Fibroblast of lung (primary cell): ENCODE data around the gene TIMP2. TPM values are rescaled to one million over a fixed set of nuclear protein-coding genes. Genes with fewer than 3 reads are reported as not detected.
A peak's percentile ranks its signal among the peaks of the same experiment; 100 is the strongest.

Experiments
- DNase-seq, 2 donors: peaks; one replicate each; pipeline versions ENCODE4 v3.0.0 to v3.0.0-alpha.2; 2010; ENCODE audit warnings: low read depth in 2 of 2
- H2AFZ ChIP-seq: 2 replicates; pipeline ENCODE4 v1.5.1; 2012; ENCODE audit warnings: low read length, control low read depth, inconsistent platforms
- H3K27ac ChIP-seq: 2 replicates; pipeline ENCODE4 v1.5.1; 2011; ENCODE audit warnings: low read length, control low read depth; ENCODE audit not compliant: insufficient read depth
- H3K27me3 ChIP-seq: 2 replicates; pipeline ENCODE4 v1.5.1; 2011; ENCODE audit warnings: mild to moderate bottlenecking, low read length; ENCODE audit not compliant: control insufficient read depth, insufficient read depth
- H3K36me3 ChIP-seq: 2 replicates; pipeline ENCODE4 v1.5.1; 2011; ENCODE audit warnings: low read length; ENCODE audit not compliant: control insufficient read depth, insufficient read depth
- H3K4me1 ChIP-seq: 2 replicates; pipeline ENCODE4 v1.5.1; 2011; ENCODE audit warnings: low read length; ENCODE audit not compliant: control insufficient read depth, insufficient read depth; ENCODE audit errors: extremely low read depth
- H3K4me2 ChIP-seq: 2 replicates; pipeline ENCODE4 v1.5.1; 2011; ENCODE audit warnings: low read length, control low read depth; ENCODE audit not compliant: insufficient read depth; ENCODE audit errors: extremely low read depth
- H3K4me3 ChIP-seq, 4 experiments: fragments of 200-600 bp in 1 of 4; sonication (generic) in 1 of 4; replicated peaks in 1 of 4; 2 replicates each; pipeline ENCODE4 v1.5.1; 2011 to 2016; ENCODE audit warnings: low read length in 4 of 4, low read depth in 3 of 4, mild to moderate bottlenecking in 3 of 4, control low read depth in 2 of 4, inconsistent platforms in 1 of 4, mixed read lengths in 1 of 4; ENCODE audit not compliant: insufficient read depth in 1 of 4; ENCODE audit errors: control extremely low read depth in 1 of 4
- H3K79me2 ChIP-seq: 2 replicates; pipeline ENCODE4 v1.5.1; 2012; ENCODE audit warnings: mild to moderate bottlenecking, low read length, inconsistent platforms; ENCODE audit not compliant: control insufficient read depth, insufficient read depth
- H3K9ac ChIP-seq: 2 replicates; pipeline ENCODE4 v1.5.1; 2011; ENCODE audit warnings: mild to moderate bottlenecking, low read length, control low read depth; ENCODE audit not compliant: insufficient read depth
- H3K9me3 ChIP-seq: 2 replicates; pipeline ENCODE4 v1.5.1; 2012; ENCODE audit warnings: low read depth, low read length; ENCODE audit not compliant: control insufficient read depth, insufficient read depth
- H4K20me1 ChIP-seq: 2 replicates; pipeline ENCODE4 v1.5.1; 2011; ENCODE audit warnings: low read length; ENCODE audit not compliant: control insufficient read depth, insufficient read depth; ENCODE audit errors: extremely low read depth
- CTCF ChIP-seq, 2 donors: IDR thresholded peaks in 1 of 2; conservative IDR thresholded peaks in 1 of 2; 1 replicate in 1 of 2; 2 replicates in 1 of 2; pipeline ENCODE4 v1.5.1; 2011 to 2012; ENCODE audit warnings: low read length in 2 of 2, control low read depth in 1 of 2, inconsistent platforms in 1 of 2, low read depth in 1 of 2, mild to moderate bottlenecking in 1 of 2
- EZH2 ChIP-seq: IDR thresholded peaks from 2 replicates; pipeline ENCODE4 v1.5.1; 2012; ENCODE audit warnings: low read length, control low read depth, mild to moderate bottlenecking; ENCODE audit errors: missing control alignments
- polyA plus RNA-seq, 2 donors: library from polyadenylated mRNA; depleted of rRNA in 1 of 2; stranded (reverse) in 1 of 2; unstranded in 1 of 2; fragments of >200 nt; gene quantifications; 2 replicates each; pipeline ENCODE4 v1.2.1, GENCODE V29; 2011 to 2012; ENCODE audit warnings: missing spikeins in 1 of 2
- total RNA-seq: library from RNA; depleted of rRNA; stranded (reverse); fragments of >200 nt; gene quantifications from 2 replicates; pipeline ENCODE4 v1.2.1, GENCODE V29; 2014

TIMP2 gene
- total and polyA plus RNA-seq, 2 donors (not counting 1 experiment from before 2014, with no cell fraction given): 155 to 745 TPM

- Histone ChIP-seq H3K4me1 (peaks cover 8% of the 10 kb centered on the region), H3K36me3 (peaks cover 38% of the 10 kb centered on the region), H4K20me1 (no peaks in the 10 kb centered on the region), H3K27me3 (no peaks in the 10 kb centered on the region), H3K9ac (no peak overlapping the region), H3K4me3 (no peak overlapping the region), H3K9me3 (no peaks in the 10 kb centered on the region), H2AFZ (no peak overlapping the region), H3K4me2 (no peak overlapping the region), H3K27ac (no peak overlapping the region), H3K79me2 (peaks cover 16% of the 10 kb centered on the region)
- DNase-seq: no peak
- TF ChIP-seq EZH2 (no peak), CTCF (conservative IDR thresholded peaks at IDR 0.05 in 1 of 2, IDR thresholded peaks at IDR 0.05 in 1 of 2; ENCODE audit: low read depth in 1 of 2, low read length in 2 of 2) (no peak)
Measured at GRCh38 chr17:78825696-78826095, 99.5 kb downstream of the TIMP2 start.

GRCh38 chr17:78824240-78824639 is 100.9 kb downstream of the TIMP2 start:
- TF ChIP-seq EZH2 (no peak), CTCF (conservative IDR thresholded peaks at IDR 0.05 in 1 of 2, IDR thresholded peaks at IDR 0.05 in 1 of 2; ENCODE audit: low read depth in 1 of 2, low read length in 2 of 2) (no peak)
- H3K79me2 ChIP-seq: peaks cover 10% of the 10 kb centered on the region
- no peak overlapping the region for H3K9ac ChIP-seq
- no peak overlapping the region for H3K4me3 ChIP-seq
- H2AFZ ChIP-seq: no peak overlapping the region
- no peak overlapping the region for H3K4me2 ChIP-seq
- H3K4me1 ChIP-seq: peaks cover 8% of the 10 kb centered on the region
- H3K9me3 ChIP-seq: no peaks in the 10 kb centered on the region
- H4K20me1 ChIP-seq: no peaks in the 10 kb centered on the region
- H3K36me3 ChIP-seq: peaks cover 42% of the 10 kb centered on the region
- no peak overlapping the region for H3K27ac ChIP-seq
- H3K27me3 ChIP-seq: no peaks in the 10 kb centered on the region
- no peak for DNase-seq

GRCh38 chr17:78823282-78824046 is 101.7 kb downstream of the TIMP2 start:
- peaks cover 8% of the 10 kb centered on the region for H3K4me1 ChIP-seq
- DNase-seq: no peak
- H3K36me3 ChIP-seq: peaks cover 41% of the 10 kb centered on the region
- H4K20me1 ChIP-seq: no peaks in the 10 kb centered on the region
- H3K4me2 ChIP-seq: no peak overlapping the region
- no peaks in the 10 kb centered on the region for H3K9me3 ChIP-seq
- peaks cover 8% of the 10 kb centered on the region for H3K79me2 ChIP-seq
- TF ChIP-seq CTCF (conservative IDR thresholded peaks at IDR 0.05 in 1 of 2, IDR thresholded peaks at IDR 0.05 in 1 of 2; ENCODE audit: low read depth in 1 of 2, low read length in 2 of 2) (no peak), EZH2 (no peak)
- H3K27ac ChIP-seq: peak overlapping the region; percentile 52
- H2AFZ ChIP-seq: no peak overlapping the region
- no peak overlapping the region for H3K9ac ChIP-seq
- H3K27me3 ChIP-seq: no peaks in the 10 kb centered on the region
- no peak overlapping the region for H3K4me3 ChIP-seq
